Neural cell (in vitro differentiated cells): Measurements from ENCODE around the gene GSG1L. TPM values are rescaled to one million over a fixed set of nuclear protein-coding genes. Genes with fewer than 3 reads are reported as not detected.

ENCODE experiments used
- H2AFZ ChIP-seq: fragments of 200-600, 300-800 bp; sonication (generic), shearing (Covaris generic); 2 replicates; pipeline ENCODE4 v1.6.0; 2014; ENCODE audit warnings: low read depth, mild to moderate bottlenecking, antibody characterized with exemption, low read length, moderate library complexity
- H3F3A ChIP-seq: fragments of 200-600 bp; shearing (Covaris generic); 2 replicates; pipeline ENCODE4 v1.6.1; 2016; ENCODE audit warnings: mild to moderate bottlenecking, moderate library complexity, mixed read lengths, antibody characterized with exemption, low read length; ENCODE audit not compliant: insufficient read depth, poor library complexity, severe bottlenecking
- H3K27ac ChIP-seq: fragments of 200-600, 300-800 bp; sonication (generic), shearing (Covaris generic); 2 replicates; pipeline ENCODE4 v1.5.1; 2014; ENCODE audit warnings: mild to moderate bottlenecking, low read length, moderate library complexity
- H3K27me3 ChIP-seq: fragments of 300-800, 200-600 bp; sonication (generic), shearing (Covaris generic); 2 replicates; pipeline ENCODE4 v1.6.0; 2014; ENCODE audit warnings: mild to moderate bottlenecking, low read depth, low read length, moderate library complexity; ENCODE audit not compliant: insufficient read depth
- H3K36me3 ChIP-seq: fragments of 300-800, 200-600 bp; sonication (generic), shearing (Covaris generic); 2 replicates; pipeline ENCODE4 v1.5.1; 2014; ENCODE audit warnings: mild to moderate bottlenecking, antibody characterized with exemption, low read length, moderate library complexity; ENCODE audit not compliant: insufficient read depth
- H3K4me2 ChIP-seq: fragments of 300-800, 200-600 bp; sonication (generic), shearing (Covaris generic); 2 replicates; pipeline ENCODE4 v1.6.0; 2014; ENCODE audit warnings: mild to moderate bottlenecking, low read length
- H3K4me3 ChIP-seq: fragments of 300-800, 200-600 bp; sonication (generic), shearing (Covaris generic); 2 replicates; pipeline ENCODE4 v1.5.1; 2014; ENCODE audit warnings: mild to moderate bottlenecking, low read length, moderate library complexity
- H3K79me2 ChIP-seq: fragments of 200-600 bp; shearing (Covaris generic); replicated peaks from 2 replicates; pipeline ENCODE4 v1.6.0; 2014; ENCODE audit warnings: mild to moderate bottlenecking, low read length, moderate library complexity; ENCODE audit not compliant: insufficient read depth
- H3K9ac ChIP-seq: fragments of 300-800, 200-600 bp; sonication (generic), shearing (Covaris generic); 2 replicates; pipeline ENCODE4 v1.6.1; 2016; ENCODE audit warnings: mild to moderate bottlenecking, low read length, mixed read lengths
- H3K9me2 ChIP-seq: fragments of 200-600 bp; shearing (Covaris generic); 2 replicates; pipeline ENCODE4 v1.6.1; 2016; ENCODE audit warnings: mild to moderate bottlenecking, low read length, mixed read lengths; ENCODE audit not compliant: insufficient read depth
- H3K9me3 ChIP-seq: fragments of 200-600, 300-800 bp; sonication (generic), shearing (Covaris generic); 2 replicates; pipeline ENCODE4 v1.6.1; 2016; ENCODE audit warnings: mild to moderate bottlenecking, mixed run types, low read length, moderate library complexity, mixed read lengths
- H4K20me1 ChIP-seq: fragments of 200-600 bp; shearing (Covaris generic); 2 replicates; pipeline ENCODE4 v1.6.1; 2016; ENCODE audit warnings: mild to moderate bottlenecking, mixed run types; ENCODE audit not compliant: insufficient read depth
- EP300 ChIP-seq: fragments of 450-650 bp; conservative IDR thresholded peaks from 2 replicates; pipeline ENCODE4 v1.6.1; 2014; ENCODE audit warnings: antibody characterized with exemption, mild to moderate bottlenecking, moderate library complexity; ENCODE audit not compliant: poor library complexity, severe bottlenecking
- EZH2 ChIP-seq: fragments of 200-600, 300-800 bp; shearing (Covaris generic), sonication (generic); IDR thresholded peaks from 2 replicates; pipeline ENCODE4 v1.6.1; 2014; ENCODE audit warnings: antibody characterized with exemption, low read length, borderline replicate concordance, mild to moderate bottlenecking; ENCODE audit not compliant: insufficient read depth, poor library complexity, severe bottlenecking
- MXI1 ChIP-seq: fragments of 450-650 bp; conservative IDR thresholded peaks from 2 replicates; pipeline ENCODE4 v1.6.1; 2014; ENCODE audit warnings: antibody characterized with exemption, mild to moderate bottlenecking; ENCODE audit not compliant: poor library complexity, severe bottlenecking
- POLR2AphosphoS5 ChIP-seq: IDR thresholded peaks from 2 replicates; pipeline ENCODE4 v1.6.1; 2012
- RAD21 ChIP-seq: fragments of 450-650 bp; conservative IDR thresholded peaks from 2 replicates; pipeline ENCODE4 v1.6.1; 2014; ENCODE audit warnings: antibody characterized with exemption, mild to moderate bottlenecking, moderate library complexity
- SMC3 ChIP-seq: fragments of 450-650 bp; conservative IDR thresholded peaks from 2 replicates; pipeline ENCODE4 v1.6.1; 2014; ENCODE audit warnings: antibody characterized with exemption, mild to moderate bottlenecking, moderate library complexity; ENCODE audit not compliant: poor library complexity
- TAF1 ChIP-seq: IDR thresholded peaks from 2 replicates; pipeline ENCODE4 v1.6.1; 2012; ENCODE audit warnings: low read depth
- polyA plus RNA-seq: library from polyadenylated mRNA; depleted of rRNA; stranded (reverse); fragments of >200 nt; gene quantifications from 2 replicates; pipeline ENCODE4 v1.2.3, GENCODE V29; 2014
- TF ChIP-seq, protein P1 (sequence below): IDR thresholded peaks from 2 replicates; pipeline ENCODE4 v1.6.1; 2012; ENCODE audit warnings: borderline replicate concordance
- TF ChIP-seq, protein P2 (sequence below): fragments of 450-650 bp; IDR thresholded peaks from 2 replicates; pipeline ENCODE4 v1.5.1; 2014; ENCODE audit warnings: antibody characterized with exemption, mild to moderate bottlenecking, moderate library complexity; ENCODE audit not compliant: poor library complexity, severe bottlenecking

The GSG1L gene
- polyA plus RNA-seq, 1 donor from 2014 or later: 0.85 TPM

- H2AFZ ChIP-seq: no peak overlapping the region
- H3K9ac ChIP-seq: no peak overlapping the region
- no peak overlapping the region for H3K4me3 ChIP-seq
- H3K36me3 ChIP-seq: peaks cover 3% of the 10 kb centered on the region
- H3K9me2 ChIP-seq: no peaks in the 10 kb centered on the region
- H3F3A ChIP-seq: no peaks in the 10 kb centered on the region
- no peaks in the 10 kb centered on the region for H4K20me1 ChIP-seq
- H3K27ac ChIP-seq: no peak overlapping the region
- H3K27me3 ChIP-seq: no peaks in the 10 kb centered on the region
- TF ChIP-seq SMC3: no peak
- no peak for TF ChIP-seq TAF1
- no peak for TF ChIP-seq POLR2AphosphoS5
- TF ChIP-seq EP300: no peak
- TF ChIP-seq, protein P1, sequence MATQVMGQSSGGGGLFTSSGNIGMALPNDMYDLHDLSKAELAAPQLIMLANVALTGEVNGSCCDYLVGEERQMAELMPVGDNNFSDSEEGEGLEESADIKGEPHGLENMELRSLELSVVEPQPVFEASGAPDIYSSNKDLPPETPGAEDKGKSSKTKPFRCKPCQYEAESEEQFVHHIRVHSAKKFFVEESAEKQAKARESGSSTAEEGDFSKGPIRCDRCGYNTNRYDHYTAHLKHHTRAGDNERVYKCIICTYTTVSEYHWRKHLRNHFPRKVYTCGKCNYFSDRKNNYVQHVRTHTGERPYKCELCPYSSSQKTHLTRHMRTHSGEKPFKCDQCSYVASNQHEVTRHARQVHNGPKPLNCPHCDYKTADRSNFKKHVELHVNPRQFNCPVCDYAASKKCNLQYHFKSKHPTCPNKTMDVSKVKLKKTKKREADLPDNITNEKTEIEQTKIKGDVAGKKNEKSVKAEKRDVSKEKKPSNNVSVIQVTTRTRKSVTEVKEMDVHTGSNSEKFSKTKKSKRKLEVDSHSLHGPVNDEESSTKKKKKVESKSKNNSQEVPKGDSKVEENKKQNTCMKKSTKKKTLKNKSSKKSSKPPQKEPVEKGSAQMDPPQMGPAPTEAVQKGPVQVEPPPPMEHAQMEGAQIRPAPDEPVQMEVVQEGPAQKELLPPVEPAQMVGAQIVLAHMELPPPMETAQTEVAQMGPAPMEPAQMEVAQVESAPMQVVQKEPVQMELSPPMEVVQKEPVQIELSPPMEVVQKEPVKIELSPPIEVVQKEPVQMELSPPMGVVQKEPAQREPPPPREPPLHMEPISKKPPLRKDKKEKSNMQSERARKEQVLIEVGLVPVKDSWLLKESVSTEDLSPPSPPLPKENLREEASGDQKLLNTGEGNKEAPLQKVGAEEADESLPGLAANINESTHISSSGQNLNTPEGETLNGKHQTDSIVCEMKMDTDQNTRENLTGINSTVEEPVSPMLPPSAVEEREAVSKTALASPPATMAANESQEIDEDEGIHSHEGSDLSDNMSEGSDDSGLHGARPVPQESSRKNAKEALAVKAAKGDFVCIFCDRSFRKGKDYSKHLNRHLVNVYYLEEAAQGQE: no peak
- no peak for TF ChIP-seq MXI1
- TF ChIP-seq, protein P2, sequence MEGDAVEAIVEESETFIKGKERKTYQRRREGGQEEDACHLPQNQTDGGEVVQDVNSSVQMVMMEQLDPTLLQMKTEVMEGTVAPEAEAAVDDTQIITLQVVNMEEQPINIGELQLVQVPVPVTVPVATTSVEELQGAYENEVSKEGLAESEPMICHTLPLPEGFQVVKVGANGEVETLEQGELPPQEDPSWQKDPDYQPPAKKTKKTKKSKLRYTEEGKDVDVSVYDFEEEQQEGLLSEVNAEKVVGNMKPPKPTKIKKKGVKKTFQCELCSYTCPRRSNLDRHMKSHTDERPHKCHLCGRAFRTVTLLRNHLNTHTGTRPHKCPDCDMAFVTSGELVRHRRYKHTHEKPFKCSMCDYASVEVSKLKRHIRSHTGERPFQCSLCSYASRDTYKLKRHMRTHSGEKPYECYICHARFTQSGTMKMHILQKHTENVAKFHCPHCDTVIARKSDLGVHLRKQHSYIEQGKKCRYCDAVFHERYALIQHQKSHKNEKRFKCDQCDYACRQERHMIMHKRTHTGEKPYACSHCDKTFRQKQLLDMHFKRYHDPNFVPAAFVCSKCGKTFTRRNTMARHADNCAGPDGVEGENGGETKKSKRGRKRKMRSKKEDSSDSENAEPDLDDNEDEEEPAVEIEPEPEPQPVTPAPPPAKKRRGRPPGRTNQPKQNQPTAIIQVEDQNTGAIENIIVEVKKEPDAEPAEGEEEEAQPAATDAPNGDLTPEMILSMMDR: no peak
- no peak for TF ChIP-seq EZH2
- no peak for TF ChIP-seq RAD21
- no peak overlapping the region for H3K4me2 ChIP-seq
- H3K79me2 ChIP-seq: no peaks in the 10 kb centered on the region
- H3K9me3 ChIP-seq: no peaks in the 10 kb centered on the region
Measured at GRCh38 chr16:28101533-28101890, 38.0 kb upstream of the GSG1L start.

GRCh38 chr16:28100810-28101532 lies 37.5 kb upstream of the GSG1L start:
- Histone ChIP-seq H3K9ac (no peak overlapping the region), H2AFZ (no peak overlapping the region), H3K9me3 (no peaks in the 10 kb centered on the region), H3F3A (no peaks in the 10 kb centered on the region), H3K79me2 (no peaks in the 10 kb centered on the region), H3K9me2 (no peaks in the 10 kb centered on the region), H3K27ac (no peak overlapping the region), H3K36me3 (peaks cover 3% of the 10 kb centered on the region), H3K4me2 (no peak overlapping the region), H3K27me3 (no peaks in the 10 kb centered on the region), H3K4me3 (no peak overlapping the region), H4K20me1 (no peaks in the 10 kb centered on the region)
- TF ChIP-seq MXI1 (no peak), TAF1 (no peak), RAD21 (no peak), SMC3 (no peak), POLR2AphosphoS5 (no peak), EP300 (no peak), EZH2 (no peak)
- TF ChIP-seq, protein P1: no peak
- TF ChIP-seq, protein P2: no peak
